DOHH2 (cell line): ENCODE results near the gene TMEM33.
"Not testable (repeated sequence)": the region's sequence is repeated elsewhere in the genome, so short reads cannot be mapped to it uniquely, and the experiment has no call there.

Experiments
- H3F3A ChIP-seq: fragments of 200-600 bp; sonication (generic), shearing (Covaris generic); 2 replicates; pipeline ENCODE4 v1.6.0; 2016; ENCODE audit warnings: antibody characterized with exemption, mild to moderate bottlenecking; ENCODE audit not compliant: control insufficient read depth, insufficient read depth
- H3K27ac ChIP-seq: fragments of 200-600 bp; sonication (generic); 2 replicates; pipeline ENCODE4 v1.5.1; 2014; ENCODE audit warnings: low read depth, mild to moderate bottlenecking, low read length, moderate library complexity
- H3K27me3 ChIP-seq: fragments of 200-600 bp; sonication (generic); 2 replicates; pipeline ENCODE4 v1.6.1; 2014; ENCODE audit warnings: mild to moderate bottlenecking, low read length, mixed read lengths; ENCODE audit not compliant: control insufficient read depth
- H3K36me3 ChIP-seq: fragments of 200-600 bp; sonication (generic); 2 replicates; pipeline ENCODE4 v1.6.1; 2014; ENCODE audit warnings: mild to moderate bottlenecking, low read length, moderate library complexity, mixed read lengths; ENCODE audit not compliant: control insufficient read depth
- H3K4me1 ChIP-seq: fragments of 200-600 bp; sonication (generic); 2 replicates; pipeline ENCODE4 v1.6.1; 2014; ENCODE audit warnings: mild to moderate bottlenecking, low read length, mixed read lengths; ENCODE audit not compliant: control insufficient read depth
- H3K4me2 ChIP-seq: fragments of 200-600 bp; sonication (generic); 2 replicates; pipeline ENCODE4 v1.6.0; 2014; ENCODE audit warnings: mild to moderate bottlenecking, low read length, moderate library complexity
- H3K4me3 ChIP-seq: fragments of 200-600 bp; sonication (generic); 2 replicates; pipeline ENCODE4 v1.5.1; 2014; ENCODE audit warnings: mild to moderate bottlenecking, low read length, mixed read lengths
- H3K79me2 ChIP-seq: fragments of 200-600 bp; sonication (generic); 2 replicates; pipeline ENCODE4 v1.6.1; 2014; ENCODE audit warnings: mild to moderate bottlenecking, low read length, mixed read lengths; ENCODE audit not compliant: control insufficient read depth
- H3K9me2 ChIP-seq: fragments of 200-600 bp; sonication (generic); replicated peaks from 2 replicates; pipeline ENCODE4 v1.6.1; 2014; ENCODE audit warnings: mild to moderate bottlenecking, low read length, mixed read lengths; ENCODE audit not compliant: control insufficient read depth
- H3K9me3 ChIP-seq: fragments of 200-600 bp; sonication (generic); 2 replicates; pipeline ENCODE4 v1.6.1; 2014; ENCODE audit warnings: antibody characterized with exemption, low read length, mixed read lengths; ENCODE audit not compliant: control insufficient read depth, insufficient read depth
- H4K20me1 ChIP-seq: fragments of 200-600 bp; sonication (generic); 2 replicates; pipeline ENCODE4 v1.6.0; 2014; ENCODE audit warnings: low read depth, mild to moderate bottlenecking, antibody characterized with exemption, low read length, moderate library complexity; ENCODE audit not compliant: control insufficient read depth, insufficient read depth
- EZH2phosphoT487 ChIP-seq: fragments of 200-600 bp; sonication (generic); IDR thresholded peaks from 2 replicates; pipeline ENCODE4 v1.6.1; 2017; ENCODE audit warnings: borderline replicate concordance, mild to moderate bottlenecking, antibody characterized with exemption, low read length, moderate library complexity, mixed read lengths
- TF ChIP-seq, protein P1 (sequence below): fragments of 200-600 bp; sonication (generic); IDR thresholded peaks from one replicate; pipeline ENCODE4 v1.5.1; 2014; ENCODE audit warnings: antibody characterized with exemption, mild to moderate bottlenecking, low read depth, low read length; ENCODE audit not compliant: poor library complexity, severe bottlenecking

Gene TMEM33

DNA sequence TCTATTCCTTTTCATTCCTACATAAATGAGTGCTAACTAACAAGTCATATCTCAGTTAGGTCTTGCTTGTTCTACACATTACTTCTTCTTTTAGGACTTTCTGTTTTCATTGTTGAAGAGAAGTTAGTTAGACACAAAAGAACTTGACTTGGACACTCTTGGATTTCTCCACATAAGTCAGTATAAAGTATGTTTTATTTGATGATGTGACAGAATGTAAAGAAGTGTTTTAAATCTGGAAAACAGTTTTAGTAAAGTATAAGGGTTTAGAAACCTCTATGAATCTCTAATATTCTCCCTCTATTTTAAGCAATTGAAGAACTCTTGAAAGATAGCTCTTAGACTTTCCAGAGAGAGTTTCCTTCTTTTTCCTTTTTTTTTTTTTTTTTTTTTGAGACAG is 38.6 kb upstream of the TMEM33 start:
- H3K4me2 ChIP-seq = no peak overlapping the region
- TF ChIP-seq EZH2phosphoT487 = no peak
- TF ChIP-seq, protein P1, sequence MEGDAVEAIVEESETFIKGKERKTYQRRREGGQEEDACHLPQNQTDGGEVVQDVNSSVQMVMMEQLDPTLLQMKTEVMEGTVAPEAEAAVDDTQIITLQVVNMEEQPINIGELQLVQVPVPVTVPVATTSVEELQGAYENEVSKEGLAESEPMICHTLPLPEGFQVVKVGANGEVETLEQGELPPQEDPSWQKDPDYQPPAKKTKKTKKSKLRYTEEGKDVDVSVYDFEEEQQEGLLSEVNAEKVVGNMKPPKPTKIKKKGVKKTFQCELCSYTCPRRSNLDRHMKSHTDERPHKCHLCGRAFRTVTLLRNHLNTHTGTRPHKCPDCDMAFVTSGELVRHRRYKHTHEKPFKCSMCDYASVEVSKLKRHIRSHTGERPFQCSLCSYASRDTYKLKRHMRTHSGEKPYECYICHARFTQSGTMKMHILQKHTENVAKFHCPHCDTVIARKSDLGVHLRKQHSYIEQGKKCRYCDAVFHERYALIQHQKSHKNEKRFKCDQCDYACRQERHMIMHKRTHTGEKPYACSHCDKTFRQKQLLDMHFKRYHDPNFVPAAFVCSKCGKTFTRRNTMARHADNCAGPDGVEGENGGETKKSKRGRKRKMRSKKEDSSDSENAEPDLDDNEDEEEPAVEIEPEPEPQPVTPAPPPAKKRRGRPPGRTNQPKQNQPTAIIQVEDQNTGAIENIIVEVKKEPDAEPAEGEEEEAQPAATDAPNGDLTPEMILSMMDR = no peak
- no peaks in the 10 kb centered on the region for H3K79me2 ChIP-seq
- no peaks in the 10 kb centered on the region for H3K36me3 ChIP-seq
- H4K20me1 ChIP-seq = no peaks in the 10 kb centered on the region
- H3K9me3 ChIP-seq = no peaks in the 10 kb centered on the region
- H3K27ac ChIP-seq = no peak overlapping the region
- no peak overlapping the region for H3K4me3 ChIP-seq
- no peaks in the 10 kb centered on the region for H3K9me2 ChIP-seq
- no peaks in the 10 kb centered on the region for H3F3A ChIP-seq
- H3K27me3 ChIP-seq = peaks cover 3% of the 10 kb centered on the region; the same call in 1 of the 2 replicates
- H3K4me1 ChIP-seq = no peaks in the 10 kb centered on the region

DNA sequence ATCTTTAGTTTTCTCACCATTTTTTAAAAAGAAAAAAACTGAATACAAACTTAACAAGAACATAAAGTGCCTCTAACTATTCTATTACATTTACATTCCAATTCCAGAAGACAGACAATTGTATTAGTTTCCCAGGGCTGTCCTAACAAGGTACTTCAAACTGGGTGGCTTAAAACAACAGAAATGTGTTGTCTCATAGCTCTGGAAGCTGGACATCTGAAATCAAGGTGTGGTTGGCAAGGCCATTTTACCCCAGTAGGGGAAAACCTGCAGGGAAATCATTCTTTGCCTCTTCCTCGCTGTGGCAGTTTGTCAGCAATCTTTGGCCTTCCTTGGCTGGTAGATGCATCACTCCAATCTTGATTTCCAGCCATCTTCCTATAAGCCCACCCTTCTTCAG is 37.5 kb upstream of the TMEM33 start:
- Histone ChIP-seq H3K36me3 (no peaks in the 10 kb centered on the region), H3K9me3 (no peaks in the 10 kb centered on the region), H3K27me3 (peaks cover 3% of the 10 kb centered on the region; the same call in 1 of the 2 replicates), H3K4me2 (no peak overlapping the region), H3K27ac (no peak overlapping the region), H3K79me2 (no peaks in the 10 kb centered on the region), H3F3A (no peaks in the 10 kb centered on the region), H3K4me3 (no peak overlapping the region), H4K20me1 (no peaks in the 10 kb centered on the region), H3K4me1 (no peaks in the 10 kb centered on the region), H3K9me2 (no peaks in the 10 kb centered on the region)
- TF ChIP-seq EZH2phosphoT487 = no peak
- TF ChIP-seq, protein P1 = no peak

DNA sequence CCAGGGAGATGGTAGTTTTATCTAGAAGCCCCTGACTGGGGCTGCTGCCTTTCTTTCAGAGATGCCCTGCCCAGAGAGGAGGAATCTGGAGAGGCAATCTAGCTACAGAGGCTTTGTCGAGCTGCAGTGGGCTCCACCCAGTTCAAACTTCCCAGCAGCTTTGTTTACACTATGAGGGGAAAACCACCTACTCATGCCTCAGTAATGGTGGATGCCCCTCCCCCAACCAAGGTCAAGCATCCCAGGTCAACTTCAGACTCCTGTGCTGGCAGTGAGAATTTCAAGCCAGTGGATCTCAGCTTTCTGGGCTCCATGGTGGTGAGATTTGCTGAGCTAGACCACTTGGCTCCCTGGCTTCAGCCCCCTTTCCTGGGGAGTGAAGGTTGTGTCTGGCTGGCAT is 26.1 kb upstream of the TMEM33 start:
- not testable (repeated sequence) for H3F3A ChIP-seq, H3K79me2 ChIP-seq, H3K27me3 ChIP-seq, H3K36me3 ChIP-seq, H3K4me3 ChIP-seq, H3K4me2 ChIP-seq, H4K20me1 ChIP-seq, H3K4me1 ChIP-seq, H3K9me2 ChIP-seq, H3K27ac ChIP-seq, H3K9me3 ChIP-seq

DNA sequence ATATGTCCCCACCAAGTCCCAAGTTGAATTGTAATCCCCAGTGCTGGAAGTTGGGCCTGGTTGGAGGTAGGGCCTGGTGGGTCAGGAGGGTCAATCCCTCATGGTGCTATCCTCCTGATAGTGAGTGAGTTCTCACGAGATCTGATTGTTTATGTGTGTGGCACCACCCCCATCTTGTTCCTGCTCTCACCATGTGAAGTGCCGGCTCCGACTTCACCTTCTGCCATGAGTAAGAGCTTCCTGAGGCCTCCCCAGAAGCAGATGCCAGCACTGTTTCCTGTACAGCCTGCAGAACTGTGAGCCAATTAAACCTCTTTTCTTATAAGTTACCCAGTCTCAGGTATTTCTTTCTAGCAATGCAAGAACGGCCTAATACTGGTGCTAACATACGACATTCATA is 22.7 kb upstream of the TMEM33 start:
- H3K36me3 ChIP-seq = no peaks in the 10 kb centered on the region
- no peaks in the 10 kb centered on the region for H3F3A ChIP-seq
- no peaks in the 10 kb centered on the region for H3K9me3 ChIP-seq
- no peaks in the 10 kb centered on the region for H3K27me3 ChIP-seq
- no peaks in the 10 kb centered on the region for H3K4me1 ChIP-seq
- TF ChIP-seq, protein P1 = no peak
- no peak for TF ChIP-seq EZH2phosphoT487
- H3K79me2 ChIP-seq = no peaks in the 10 kb centered on the region
- H3K4me3 ChIP-seq = no peak overlapping the region
- H4K20me1 ChIP-seq = no peaks in the 10 kb centered on the region
- no peak overlapping the region for H3K27ac ChIP-seq
- no peak overlapping the region for H3K4me2 ChIP-seq
- H3K9me2 ChIP-seq = no peaks in the 10 kb centered on the region
